Psoas muscle (tissue), 8 donors: Measurements from ENCODE around the gene RIMBP2. TPM values are rescaled to one million over a fixed set of nuclear protein-coding genes. Genes with fewer than 3 reads are reported as not detected.
A peak's percentile ranks its signal among the peaks of the same experiment; 100 is the strongest.

Experiments
- ATAC-seq, 4 donors: fragments of 200-7000 bp; cut with Tn5 transposase; one replicate each; pipeline ENCODE4 v1.9.1; 2020; ENCODE audit warnings: moderate library complexity in 3 of 4, mild to moderate bottlenecking in 2 of 4
- DNase-seq, 2 donors: peaks; one replicate each; pipeline ENCODE4 v3.0.0-alpha.2; 2020
- H3K27ac ChIP-seq: fragments of 200-600 bp; one replicate; pipeline ENCODE4 v1.8.0; 2022
- H3K27me3 ChIP-seq, 3 donors: fragments of 200-600 bp in 1 of 3; one replicate each; pipeline versions ENCODE4 v1.6.1 to v1.8.0; 2013 to 2022; ENCODE audit warnings: low read length in 2 of 3, mild to moderate bottlenecking in 2 of 3, moderate library complexity in 1 of 3; ENCODE audit not compliant: insufficient read depth in 3 of 3
- H3K36me3 ChIP-seq, 2 donors: fragments of 200-600 bp in 1 of 2; one replicate each; pipeline versions ENCODE4 v1.6.1 to v1.8.0; 2013 to 2022; ENCODE audit warnings: low read depth in 1 of 2, mild to moderate bottlenecking in 1 of 2, moderate library complexity in 1 of 2; ENCODE audit not compliant: insufficient read depth in 1 of 2
- H3K4me1 ChIP-seq: fragments of 200-600 bp; one replicate; pipeline ENCODE4 v1.8.0; 2022
- H3K4me3 ChIP-seq: fragments of 200-600 bp; one replicate; pipeline ENCODE4 v1.8.0; 2022; ENCODE audit warnings: mild to moderate bottlenecking
- H3K9me3 ChIP-seq: fragments of 200-600 bp; one replicate; pipeline ENCODE4 v1.8.0; 2022
- WGBS, 3 donors: extraction: QIAGEN DNeasy Blood & Tissue Kit; methylation state at CpG; one replicate each; pipeline versions ENCODE4 v1.1.6 to v1.1.7; 2013; 5-methylcytosine and 5-hydroxymethylcytosine counted together
- intact Hi-C, 2 donors: fragments of 100-400 bp; cut with DNase I; formaldehyde crosslinking; loops; one replicate each; pipeline versions ENCODE4 v1.11.0 to v1.14.2; 2022
- long read RNA-seq, 2 donors: library from polyadenylated mRNA; unstranded; transcript quantifications; one replicate each; pipeline ENCODE4 v2.0.0, GENCODE V29; 2021
- polyA plus RNA-seq, 3 donors: library from polyadenylated mRNA; stranded (reverse); fragments of 200-250 nt; gene quantifications; one replicate each; pipeline ENCODE4 v1.2.3, GENCODE V29; 2013
- total RNA-seq, 4 donors: library from RNA; stranded (reverse); fragmentation: NEBNext Ultra II Directional in 2 of 4; extraction: Animal tissue kit (Norgen Biotek cat#: 25700) in 2 of 4; gene quantifications; one replicate each; pipeline versions ENCODE4 v1.2.1 to v1.2.4, GENCODE V29; 2021 to 2023
- TF ChIP-seq, protein P1 (sequence below): fragments of 200-600 bp; IDR thresholded peaks from one replicate; pipeline ENCODE4 v1.8.0; 2022; ENCODE audit warnings: antibody characterized with exemption
- donor health status: healthy with polysubstance abuse.
- donor health status: DM: no; HTN: no; CAD: no; lungs with moderate emphysema.
- donor health status: Bipolar disorder and iron deficiency.
- donor health status: healthy.
- donor health status: DM: yes; HTN: yes; CAD: no.
- donor health status: DM: no; HTN: no; CAD: no.
- donor health status: DM: no; HTN: no; CAD: no.
- donor health status: DM: yes; HTN: yes; CAD: no.

Gene RIMBP2
- total RNA-seq (1 to 10 TPM in 1 of 4 donors, under 1 TPM in 3; 0.21 to 1.2 (median 0.34) TPM), polyA plus RNA-seq (under 1 TPM; 0.05 to 0.09 (median 0.08) TPM)
- long read RNA-seq, donor 1, partial matches to known transcripts = 1 of 1 reads
- long read RNA-seq, donor 1, other reads (novel, unspliced or antisense) = 0 of 1 reads
- long read RNA-seq, donor 2 = 0 reads

GRCh38 chr12:130715998-130716968 is at the start of gene RIMBP2:
RIMBP2 (minus strand) TSS chr12:130716299; CDS start chr12:130479013, 237,286 bp downstream.
- Histone ChIP-seq H3K4me1 (no peaks in the 10 kb centered on the region), H3K27ac (no peak within 1 kb of the TSS), H3K4me3 (peak within 1 kb of the TSS; percentile 46), H3K27me3 (peaks cover 0 to 35% (median 6%) of the 10 kb centered on the region in 3 donors), H3K9me3 (peaks cover 3% of the 10 kb centered on the region), H3K36me3 (no peaks in the 10 kb centered on the region)
- DNase-seq (no peak), ATAC-seq (no peak)
- WGBS, 3 donors = 1% methylated on average over 34 to 35 of the region's 35 CpGs
- TF ChIP-seq, protein P1, sequence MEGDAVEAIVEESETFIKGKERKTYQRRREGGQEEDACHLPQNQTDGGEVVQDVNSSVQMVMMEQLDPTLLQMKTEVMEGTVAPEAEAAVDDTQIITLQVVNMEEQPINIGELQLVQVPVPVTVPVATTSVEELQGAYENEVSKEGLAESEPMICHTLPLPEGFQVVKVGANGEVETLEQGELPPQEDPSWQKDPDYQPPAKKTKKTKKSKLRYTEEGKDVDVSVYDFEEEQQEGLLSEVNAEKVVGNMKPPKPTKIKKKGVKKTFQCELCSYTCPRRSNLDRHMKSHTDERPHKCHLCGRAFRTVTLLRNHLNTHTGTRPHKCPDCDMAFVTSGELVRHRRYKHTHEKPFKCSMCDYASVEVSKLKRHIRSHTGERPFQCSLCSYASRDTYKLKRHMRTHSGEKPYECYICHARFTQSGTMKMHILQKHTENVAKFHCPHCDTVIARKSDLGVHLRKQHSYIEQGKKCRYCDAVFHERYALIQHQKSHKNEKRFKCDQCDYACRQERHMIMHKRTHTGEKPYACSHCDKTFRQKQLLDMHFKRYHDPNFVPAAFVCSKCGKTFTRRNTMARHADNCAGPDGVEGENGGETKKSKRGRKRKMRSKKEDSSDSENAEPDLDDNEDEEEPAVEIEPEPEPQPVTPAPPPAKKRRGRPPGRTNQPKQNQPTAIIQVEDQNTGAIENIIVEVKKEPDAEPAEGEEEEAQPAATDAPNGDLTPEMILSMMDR = no peak
- intact Hi-C loops = no loop called here

- H3K36me3 ChIP-seq = no peaks in the 10 kb centered on the region
- DNase-seq (no peak), ATAC-seq (no peak)
- TF ChIP-seq, protein P1 = no peak
- no peak overlapping the region for H3K4me3 ChIP-seq
- H3K9me3 ChIP-seq = no peaks in the 10 kb centered on the region
- intact Hi-C loops = no loop called here
- H3K27me3 ChIP-seq = peaks cover 0 to 16% (median 0%) of the 10 kb centered on the region in 3 donors
- 86 to 91% (median 89%) methylated on average over 8 of the region's 8 CpGs for WGBS, 3 donors
- no peaks in the 10 kb centered on the region for H3K4me1 ChIP-seq
- H3K27ac ChIP-seq = no peak overlapping the region
Measured at GRCh38 chr12:130765186-130765659, 49.1 kb upstream of the RIMBP2 start.

DNA sequence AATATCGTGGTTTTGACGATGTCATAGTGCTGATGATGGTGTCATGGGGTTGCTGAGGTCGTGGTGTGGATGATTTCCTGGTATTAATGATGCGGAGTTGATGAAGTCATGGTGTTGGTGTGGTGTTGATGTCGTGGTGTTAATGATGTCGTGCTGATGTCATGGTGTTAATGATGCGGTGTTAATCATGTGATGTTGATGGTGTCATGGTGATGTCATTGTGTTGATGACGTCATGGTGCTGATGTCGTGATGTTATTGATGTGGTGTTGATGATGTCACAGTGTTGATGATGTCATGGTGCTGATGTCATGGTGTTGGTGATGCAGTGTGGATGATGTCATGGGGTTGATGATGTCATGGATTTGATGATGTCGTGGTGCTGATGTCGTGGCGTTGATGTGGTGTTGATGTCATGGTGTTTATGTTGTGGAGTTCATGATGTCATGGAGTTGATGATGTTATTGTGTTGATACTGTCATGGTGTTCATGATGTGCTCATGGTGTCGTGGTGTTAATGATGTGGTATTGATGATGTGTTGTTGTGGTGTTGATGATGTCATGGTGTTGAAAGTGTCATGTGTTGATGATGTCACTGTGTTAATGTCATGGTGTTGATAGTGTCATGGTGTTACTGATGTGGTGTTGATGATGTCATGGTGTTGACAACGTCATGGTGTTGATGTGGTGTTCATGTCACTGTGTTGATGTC is 48.5 kb upstream of the RIMBP2 start:
- no peak overlapping the region for H3K27ac ChIP-seq
- intact Hi-C loops = no loop called here
- H3K36me3 ChIP-seq = no peaks in the 10 kb centered on the region
- no peak overlapping the region for H3K4me3 ChIP-seq
- DNase-seq (no peak), ATAC-seq (no peak)
- no peaks in the 10 kb centered on the region for H3K9me3 ChIP-seq
- TF ChIP-seq, protein P1 = no peak
- peaks cover 0 to 16% (median 0%) of the 10 kb centered on the region in 3 donors for H3K27me3 ChIP-seq
- WGBS, 3 donors = 75 to 95% (median 86%) methylated on average over 14 of the region's 14 CpGs
- H3K4me1 ChIP-seq = no peaks in the 10 kb centered on the region

DNA sequence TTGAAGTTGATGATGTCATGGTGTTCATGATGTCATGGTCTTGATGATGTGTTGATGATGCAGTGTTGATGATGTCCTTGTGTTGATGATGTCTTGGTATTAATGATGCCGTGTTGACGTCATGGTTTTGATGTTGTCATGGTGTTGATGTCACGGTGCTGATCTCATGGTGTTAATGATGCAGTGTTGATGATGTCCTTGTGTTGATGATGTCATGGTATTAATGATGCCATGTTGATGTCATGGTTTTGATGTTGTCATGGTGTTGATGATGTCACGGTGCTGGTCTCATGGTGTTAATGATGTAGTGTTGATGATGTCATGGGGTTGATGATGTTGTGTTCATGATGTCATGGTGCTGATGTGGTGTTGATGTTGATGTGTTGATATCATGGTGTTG is 48.0 kb upstream of the RIMBP2 start:
- no peaks in the 10 kb centered on the region for H3K36me3 ChIP-seq
- no peak overlapping the region for H3K27ac ChIP-seq
- no peaks in the 10 kb centered on the region for H3K9me3 ChIP-seq
- H3K27me3 ChIP-seq = peaks cover 0 to 16% (median 0%) of the 10 kb centered on the region in 3 donors
- intact Hi-C loops = no loop called here
- 95 to 98% (median 96%) methylated on average over 4 of the region's 4 CpGs for WGBS, 3 donors
- TF ChIP-seq, protein P1 = no peak
- H3K4me1 ChIP-seq = no peaks in the 10 kb centered on the region
- H3K4me3 ChIP-seq = no peak overlapping the region
- DNase-seq (no peak), ATAC-seq (no peak)
